HepG2 (cell line): ENCODE measurements around the gene TBC1D24. TPM values are rescaled to one million over a fixed set of nuclear protein-coding genes. Genes with fewer than 3 reads are reported as not detected.

Experiments used
- ARNT ChIP-seq: fragments of 450-650 bp; IDR thresholded peaks from 2 replicates; pipeline ENCODE4 v1.6.1; 2017
- ARNTL ChIP-seq: sonication (generic); formaldehyde crosslinking; IDR thresholded peaks from 2 replicates; pipeline ENCODE4 v1.4.0; 2020; ENCODE audit warnings: mild to moderate bottlenecking, missing genetic modification reagents
- KAT7 ChIP-seq: IDR thresholded peaks from 2 replicates; pipeline ENCODE4 v1.6.1; 2018; ENCODE audit warnings: borderline replicate concordance, missing compliant biosample characterization
- KLF12 ChIP-seq: sonication (generic); formaldehyde crosslinking; IDR thresholded peaks from 2 replicates; pipeline ENCODE4 v1.4.0; 2020; ENCODE audit warnings: missing genetic modification reagents, borderline replicate concordance
- KLF15 ChIP-seq: sonication (generic); formaldehyde crosslinking; IDR thresholded peaks from 2 replicates; pipeline ENCODE4 v1.8.1; 2023; ENCODE audit warnings: borderline replicate concordance, mild to moderate bottlenecking, inconsistent platforms, missing genetic modification reagents, mixed read lengths
- MEIS1 ChIP-seq: sonication (generic); formaldehyde crosslinking; IDR thresholded peaks from 2 replicates; pipeline ENCODE4 v1.9.0; 2021; ENCODE audit warnings: mild to moderate bottlenecking, missing genetic modification reagents, moderate library complexity, borderline replicate concordance
- MZF1 ChIP-seq: sonication (generic); formaldehyde crosslinking; IDR thresholded peaks from 2 replicates; pipeline ENCODE4 v1.8.1; 2023; ENCODE audit warnings: mild to moderate bottlenecking, missing genetic modification reagents, borderline replicate concordance
- NCOA2 ChIP-seq: sonication (generic); formaldehyde crosslinking; IDR thresholded peaks from 2 replicates; pipeline ENCODE4 v1.8.0; 2022; ENCODE audit warnings: inconsistent platforms
- NFATC3 ChIP-seq: sonication (generic); formaldehyde crosslinking; IDR thresholded peaks from 2 replicates; pipeline ENCODE4 v1.5.1; 2020; ENCODE audit warnings: mild to moderate bottlenecking, missing genetic modification reagents
- PHF8 ChIP-seq: sonication (generic); formaldehyde crosslinking; IDR thresholded peaks from 2 replicates; pipeline ENCODE4 v1.5.0; 2020; ENCODE audit warnings: missing genetic modification reagents
- SALL1 ChIP-seq: sonication (generic); formaldehyde crosslinking; IDR thresholded peaks from 2 replicates; pipeline ENCODE4 v1.8.0; 2022; ENCODE audit warnings: mild to moderate bottlenecking, missing genetic modification reagents
- SIN3B ChIP-seq: fragments of 150-350 bp; IDR thresholded peaks from 2 replicates; pipeline ENCODE4 v1.6.1; 2014; ENCODE audit warnings: low read length
- SNRNP70 ChIP-seq: fragments of 200-400 bp; formaldehyde crosslinking; IDR thresholded peaks from 2 replicates; pipeline ENCODE4 v1.6.1; 2017; ENCODE audit warnings: mild to moderate bottlenecking, low read depth, low read length, moderate library complexity
- TEAD3 ChIP-seq: optimal IDR thresholded peaks from 2 replicates; pipeline ENCODE3; 2016; ENCODE audit warnings: borderline replicate concordance
- TOE1 ChIP-seq: sonication (generic); formaldehyde crosslinking; IDR thresholded peaks from 2 replicates; pipeline ENCODE4 v1.4.0; 2020; ENCODE audit warnings: mild to moderate bottlenecking, missing genetic modification reagents
- ZC3H4 ChIP-seq: sonication (generic); formaldehyde crosslinking; IDR thresholded peaks from 2 replicates; pipeline ENCODE4 v1.4.0; 2020; ENCODE audit warnings: missing genetic modification reagents, borderline replicate concordance
- ZMAT3 ChIP-seq: sonication (generic); formaldehyde crosslinking; conservative IDR thresholded peaks from 2 replicates; pipeline ENCODE4 v1.7.0; 2021; ENCODE audit warnings: missing genetic modification reagents
- ZNF253 ChIP-seq: sonication (generic); formaldehyde crosslinking; IDR thresholded peaks from 2 replicates; pipeline ENCODE4 v1.8.0; 2022; ENCODE audit warnings: mild to moderate bottlenecking, missing genetic modification reagents, borderline replicate concordance
- ZNF256 ChIP-seq: sonication (generic); formaldehyde crosslinking; conservative IDR thresholded peaks from 2 replicates; pipeline ENCODE4 v1.4.0; 2020; ENCODE audit warnings: missing genetic modification reagents
- ZNF326 ChIP-seq: sonication (generic); formaldehyde crosslinking; IDR thresholded peaks from 2 replicates; pipeline ENCODE4 v1.4.0; 2020; ENCODE audit warnings: missing genetic modification reagents, borderline replicate concordance
- ZNF432 ChIP-seq: sonication (generic); formaldehyde crosslinking; IDR thresholded peaks from 2 replicates; pipeline ENCODE4 v1.5.0; 2020; ENCODE audit warnings: missing genetic modification reagents, mild to moderate bottlenecking, borderline replicate concordance
- ZNF562 ChIP-seq: sonication (generic); formaldehyde crosslinking; IDR thresholded peaks from 2 replicates; pipeline ENCODE4 v1.8.0; 2022; ENCODE audit warnings: missing genetic modification reagents, borderline replicate concordance
- ZSCAN12 ChIP-seq: sonication (generic); formaldehyde crosslinking; IDR thresholded peaks from 2 replicates; pipeline ENCODE4 v1.9.0; 2021; ENCODE audit warnings: mild to moderate bottlenecking, missing genetic modification reagents
- polyA plus RNA-seq, 8 experiments: library from polyadenylated mRNA; depleted of rRNA in 3 of 8; stranded (reverse) in 7 of 8; unstranded in 1 of 8; fragments of >200 nt; fragmentation: Illumina TruSeq in 4 of 8; extraction: Trizol in 4 of 8; gene quantifications; 2 replicates each; pipeline versions ENCODE4 v1.2.1 to v1.2.3, GENCODE V29; 2011 to 2016; ENCODE audit warnings: low read depth in 4 of 8, missing spikeins in 1 of 8, mixed read lengths in 1 of 8; ENCODE audit not compliant: insufficient read depth in 1 of 8
- total RNA-seq, 5 experiments: library from RNA; depleted of rRNA; stranded (reverse); fragments of >200 nt; fragmentation: Illumina TruSeq; extraction: Trizol; gene quantifications; 2 replicates each; pipeline ENCODE4 v1.2.3, GENCODE V29; 2016; ENCODE audit warnings: low read depth in 1 of 5
- TF ChIP-seq, protein P1 (sequence below): sonication (generic); formaldehyde crosslinking; IDR thresholded peaks from 2 replicates; pipeline ENCODE4 v1.4.0; 2020; ENCODE audit warnings: missing genetic modification reagents, mild to moderate bottlenecking, borderline replicate concordance
- TF ChIP-seq, protein P2 (sequence below): sonication (generic); formaldehyde crosslinking; IDR thresholded peaks from 2 replicates; pipeline ENCODE4 v1.8.1; 2023; ENCODE audit warnings: missing genetic modification reagents, mild to moderate bottlenecking, borderline replicate concordance
- TF ChIP-seq, protein P3 (sequence below): sonication (generic); formaldehyde crosslinking; IDR thresholded peaks from 2 replicates; pipeline ENCODE4 v1.5.0; 2020; ENCODE audit warnings: missing genetic modification reagents
- TF ChIP-seq, protein P4 (sequence below): sonication (generic); formaldehyde crosslinking; IDR thresholded peaks from 2 replicates; pipeline ENCODE4 v1.4.0; 2020; ENCODE audit warnings: mild to moderate bottlenecking, low read depth, missing genetic modification reagents

TBC1D24 gene
- total and polyA plus RNA-seq, 2 of the 13 experiments (the other 11 are each of a cell fraction or from before 2014, with no cell fraction given) = 7.7 to 13.7 TPM

DNA sequence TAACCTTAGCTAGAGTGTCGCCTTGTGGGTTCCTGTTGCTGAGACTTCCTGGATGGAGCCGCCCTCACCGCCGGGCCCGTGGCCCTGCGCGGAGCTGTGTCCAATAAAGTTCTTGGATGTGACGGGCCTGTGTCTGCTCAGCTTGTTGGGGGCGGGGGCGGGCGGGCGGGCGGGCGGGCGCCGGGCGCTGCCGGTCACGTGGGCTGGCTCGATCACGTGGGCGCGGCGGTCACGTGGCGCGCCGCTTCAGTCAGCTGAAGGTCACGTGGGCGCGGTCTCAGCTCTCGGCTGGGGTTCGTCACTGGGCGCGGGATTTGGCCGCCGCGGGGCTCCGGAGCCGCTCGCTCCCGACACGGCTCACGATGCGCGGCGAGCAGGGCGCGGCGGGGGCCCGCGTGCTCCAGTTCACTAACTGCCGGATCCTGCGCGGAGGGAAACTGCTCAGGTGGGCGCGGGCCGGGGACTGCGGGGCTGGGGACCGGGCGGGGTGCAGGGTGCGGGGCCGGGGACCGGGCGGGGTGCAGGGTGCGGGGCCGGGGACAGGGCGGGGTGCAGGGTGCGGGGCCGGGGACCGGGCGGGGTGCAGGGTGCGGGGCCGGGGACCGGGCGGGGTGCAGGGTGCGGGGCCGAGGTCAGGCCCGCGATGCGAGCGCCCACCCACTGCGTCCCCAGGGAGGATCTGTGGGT, 45.3 kb downstream of the TBC1D24 start, which contains the start of gene AMDHD2 (continued):
- TF ChIP-seq, protein P1, sequence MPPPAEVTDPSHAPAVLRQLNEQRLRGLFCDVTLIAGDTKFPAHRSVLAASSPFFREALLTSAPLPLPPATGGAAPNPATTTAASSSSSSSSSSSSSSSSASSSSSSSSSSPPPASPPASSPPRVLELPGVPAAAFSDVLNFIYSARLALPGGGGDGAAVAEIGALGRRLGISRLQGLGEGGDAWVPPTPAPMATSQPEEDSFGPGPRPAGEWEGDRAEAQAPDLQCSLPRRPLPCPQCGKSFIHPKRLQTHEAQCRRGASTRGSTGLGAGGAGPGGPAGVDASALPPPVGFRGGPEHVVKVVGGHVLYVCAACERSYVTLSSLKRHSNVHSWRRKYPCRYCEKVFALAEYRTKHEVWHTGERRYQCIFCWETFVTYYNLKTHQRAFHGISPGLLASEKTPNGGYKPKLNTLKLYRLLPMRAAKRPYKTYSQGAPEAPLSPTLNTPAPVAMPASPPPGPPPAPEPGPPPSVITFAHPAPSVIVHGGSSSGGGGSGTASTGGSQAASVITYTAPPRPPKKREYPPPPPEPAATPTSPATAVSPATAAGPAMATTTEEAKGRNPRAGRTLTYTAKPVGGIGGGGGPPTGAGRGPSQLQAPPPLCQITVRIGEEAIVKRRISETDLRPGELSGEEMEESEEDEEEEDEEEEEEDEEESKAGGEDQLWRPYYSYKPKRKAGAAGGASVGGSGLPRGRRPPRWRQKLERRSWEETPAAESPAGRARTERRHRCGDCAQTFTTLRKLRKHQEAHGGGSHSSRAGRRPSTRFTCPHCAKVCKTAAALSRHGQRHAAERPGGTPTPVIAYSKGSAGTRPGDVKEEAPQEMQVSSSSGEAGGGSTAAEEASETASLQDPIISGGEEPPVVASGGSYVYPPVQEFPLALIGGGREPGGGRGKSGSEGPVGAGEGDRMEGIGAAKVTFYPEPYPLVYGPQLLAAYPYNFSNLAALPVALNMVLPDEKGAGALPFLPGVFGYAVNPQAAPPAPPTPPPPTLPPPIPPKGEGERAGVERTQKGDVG = no peak
- TF ChIP-seq ZC3H4 (CRISPR knock-in tag) = no peak
- no peak for TF ChIP-seq KLF15 (CRISPR knock-in tag)
- TF ChIP-seq ZSCAN12 = no peak
- TF ChIP-seq ZMAT3 (CRISPR knock-in tag) = no peak
- no peak for TF ChIP-seq KAT7
- no peak for TF ChIP-seq ZNF432 (CRISPR knock-in tag)
- peak; percentile 57; the same call in 1 of the 2 replicates for TF ChIP-seq PHF8 (CRISPR knock-in tag)
- TF ChIP-seq SIN3B = peak; percentile 79
- peak; percentile 67 for TF ChIP-seq SALL1 (CRISPR knock-in tag)
- no peak for TF ChIP-seq NCOA2 (CRISPR knock-in tag)
- TF ChIP-seq ZNF253 (CRISPR knock-in tag) = no peak
- no peak for TF ChIP-seq MZF1 (CRISPR knock-in tag)
- TF ChIP-seq NFATC3 (CRISPR knock-in tag) = no peak
- TF ChIP-seq TOE1 (CRISPR knock-in tag) = no peak; the same call in 1 of the 2 replicates
- TF ChIP-seq TEAD3 = no peak
- no peak for TF ChIP-seq ARNT
- TF ChIP-seq MEIS1 (CRISPR knock-in tag) = no peak
- no peak for TF ChIP-seq KLF12
- TF ChIP-seq ZNF256 (CRISPR knock-in tag) = no peak
- no peak for TF ChIP-seq SNRNP70
- TF ChIP-seq, protein P2, sequence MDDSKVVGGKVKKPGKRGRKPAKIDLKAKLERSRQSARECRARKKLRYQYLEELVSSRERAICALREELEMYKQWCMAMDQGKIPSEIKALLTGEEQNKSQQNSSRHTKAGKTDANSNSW = no peak
- TF ChIP-seq, protein P3, sequence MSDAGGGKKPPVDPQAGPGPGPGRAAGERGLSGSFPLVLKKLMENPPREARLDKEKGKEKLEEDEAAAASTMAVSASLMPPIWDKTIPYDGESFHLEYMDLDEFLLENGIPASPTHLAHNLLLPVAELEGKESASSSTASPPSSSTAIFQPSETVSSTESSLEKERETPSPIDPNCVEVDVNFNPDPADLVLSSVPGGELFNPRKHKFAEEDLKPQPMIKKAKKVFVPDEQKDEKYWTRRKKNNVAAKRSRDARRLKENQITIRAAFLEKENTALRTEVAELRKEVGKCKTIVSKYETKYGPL (CRISPR knock-in tag) = no peak
- peak; percentile 94 for TF ChIP-seq ARNTL (CRISPR knock-in tag)
- no peak for TF ChIP-seq ZNF326 (CRISPR knock-in tag)
- TF ChIP-seq, protein P4, sequence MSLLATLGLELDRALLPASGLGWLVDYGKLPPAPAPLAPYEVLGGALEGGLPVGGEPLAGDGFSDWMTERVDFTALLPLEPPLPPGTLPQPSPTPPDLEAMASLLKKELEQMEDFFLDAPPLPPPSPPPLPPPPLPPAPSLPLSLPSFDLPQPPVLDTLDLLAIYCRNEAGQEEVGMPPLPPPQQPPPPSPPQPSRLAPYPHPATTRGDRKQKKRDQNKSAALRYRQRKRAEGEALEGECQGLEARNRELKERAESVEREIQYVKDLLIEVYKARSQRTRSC = no peak
- TF ChIP-seq ZNF562 (CRISPR knock-in tag) = no peak
